SK-N-SH (cell line): ENCODE data around the gene KLHDC9. TPM values are rescaled to one million over a fixed set of nuclear protein-coding genes. Genes with fewer than 3 reads are reported as not detected.

Source experiments
- CTCF ChIA-PET: fragments of 300-600, 350-600 bp; formaldehyde crosslinking; extraction: SDS; loops from one replicate; lab custom pipeline; 2021; lab: Yijun Ruan, JAX
- POLR2A ChIA-PET: fragments of 350-600 bp; sonication (Branson Sonifier 250); formaldehyde crosslinking; extraction: SDS; loops from one replicate; lab custom pipeline; 2020; ENCODE audit warnings: antibody characterized with exemption, inconsistent platforms; lab: Yijun Ruan, JAX
- DNase-seq: peaks from one replicate; pipeline ENCODE4 v3.0.0; 2012
- H2AFZ ChIP-seq: fragments of 200-600 bp; sonication (generic); 2 replicates; pipeline ENCODE4 v1.8.1; 2016; ENCODE audit warnings: antibody characterized with exemption, mild to moderate bottlenecking, low read depth
- H3F3A ChIP-seq: fragments of 200-600 bp; sonication (generic); replicated peaks from 2 replicates; pipeline ENCODE3; 2016; ENCODE audit warnings: antibody characterized with exemption, mild to moderate bottlenecking; ENCODE audit not compliant: insufficient read depth
- H3K27ac ChIP-seq, 2 experiments: fragments of 200-500 bp in 1 of 2; fragments of 200-600 bp in 1 of 2; sonication (Bioruptor generic) in 1 of 2; sonication (generic), shearing (Covaris generic) in 1 of 2; 2 replicates each; pipeline versions ENCODE4 v1.5.1 to v1.6.1; 2014 to 2016; ENCODE audit warnings: low read depth in 2 of 2, inconsistent platforms in 1 of 2, low read length in 1 of 2, mild to moderate bottlenecking in 1 of 2, mixed read lengths in 1 of 2
- H3K27me3 ChIP-seq: fragments of 200-600 bp; sonication (generic), shearing (Covaris generic); 2 replicates; pipeline ENCODE4 v1.6.1; 2016; ENCODE audit warnings: mixed run types; ENCODE audit not compliant: insufficient read depth
- H3K36me3 ChIP-seq, 2 experiments: fragments of 200-500 bp in 1 of 2; fragments of 200-600 bp in 1 of 2; sonication (Bioruptor generic) in 1 of 2; sonication (generic) in 1 of 2; replicated peaks in 1 of 2; 2 replicates each; pipeline versions ENCODE3 to v1.5.1; 2014 to 2016; ENCODE audit warnings: low read length in 1 of 2, mild to moderate bottlenecking in 1 of 2; ENCODE audit not compliant: insufficient read depth in 2 of 2, control insufficient read depth in 1 of 2
- H3K4me1 ChIP-seq, 2 experiments: fragments of 200-500 bp in 1 of 2; fragments of 200-600 bp in 1 of 2; sonication (Bioruptor generic) in 1 of 2; sonication (generic), shearing (Covaris generic) in 1 of 2; 2 replicates each; pipeline versions ENCODE4 v1.5.1 to v1.6.1; 2014 to 2016; ENCODE audit warnings: low read depth in 1 of 2, low read length in 1 of 2, mixed run types in 1 of 2; ENCODE audit not compliant: insufficient read depth in 2 of 2, control insufficient read depth in 1 of 2
- H3K4me2 ChIP-seq: fragments of 200-600 bp; sonication (generic), shearing (Covaris generic); 2 replicates; pipeline ENCODE4 v1.6.1; 2017; ENCODE audit warnings: mixed run types
- H3K4me3 ChIP-seq, 2 experiments: fragments of 200-500 bp in 1 of 2; fragments of 200-600 bp in 1 of 2; sonication (Bioruptor generic) in 1 of 2; sonication (generic), shearing (Covaris generic) in 1 of 2; 2 replicates each; pipeline versions ENCODE4 v1.5.1 to v1.8.1; 2014 to 2016; ENCODE audit warnings: low read depth in 2 of 2, inconsistent platforms in 1 of 2, low read length in 1 of 2, mild to moderate bottlenecking in 1 of 2, mixed read lengths in 1 of 2, moderate library complexity in 1 of 2
- H3K79me2 ChIP-seq: fragments of 200-600 bp; sonication (generic); 2 replicates; pipeline ENCODE4 v1.8.1; 2017; ENCODE audit warnings: mild to moderate bottlenecking; ENCODE audit not compliant: insufficient read depth
- H3K9ac ChIP-seq: fragments of 200-600 bp; sonication (generic); 2 replicates; pipeline ENCODE4 v1.6.1; 2017; ENCODE audit warnings: mixed run types
- H3K9me2 ChIP-seq: fragments of 200-600 bp; sonication (generic); 2 replicates; pipeline ENCODE4 v1.6.1; 2017; ENCODE audit warnings: mixed run types
- H3K9me3 ChIP-seq: fragments of 200-600 bp; sonication (generic); 2 replicates; pipeline ENCODE4 v1.6.1; 2017; ENCODE audit warnings: mixed run types, mild to moderate bottlenecking, moderate library complexity
- H4K20me1 ChIP-seq: fragments of 200-600 bp; sonication (generic); 2 replicates; pipeline ENCODE4 v1.6.1; 2017; ENCODE audit warnings: mild to moderate bottlenecking, mixed run types; ENCODE audit not compliant: insufficient read depth
- EZH2phosphoT487 ChIP-seq: fragments of 200-600 bp; sonication (generic); IDR thresholded peaks from 2 replicates; pipeline ENCODE4 v1.6.1; 2017; ENCODE audit warnings: low read depth, mixed run types, mild to moderate bottlenecking, antibody characterized with exemption, moderate library complexity, borderline replicate concordance
- FOXJ3 ChIP-seq: sonication (generic); formaldehyde crosslinking; IDR thresholded peaks from 2 replicates; pipeline ENCODE4 v1.5.1; 2020; ENCODE audit warnings: mild to moderate bottlenecking, missing genetic modification reagents
- FOXM1 ChIP-seq: IDR thresholded peaks from 2 replicates; pipeline ENCODE4 v1.4.0; 2012; ENCODE audit warnings: low read depth, mild to moderate bottlenecking
- GABPA ChIP-seq: IDR thresholded peaks from 2 replicates; pipeline ENCODE4 v1.4.0; 2012; ENCODE audit warnings: low read depth, mild to moderate bottlenecking
- MXI1 ChIP-seq: IDR thresholded peaks from 2 replicates; pipeline ENCODE4 v1.6.1; 2012; ENCODE audit warnings: mild to moderate bottlenecking, low read depth, low read length, improper control_type of control experiment
- NRF1 ChIP-seq: IDR thresholded peaks from 2 replicates; pipeline ENCODE4 v1.6.1; 2012; ENCODE audit warnings: low read depth, mild to moderate bottlenecking, low read length
- POLR2AphosphoS5 ChIP-seq: IDR thresholded peaks from 2 replicates; pipeline ENCODE4 v1.6.1; 2012; ENCODE audit warnings: low read depth, low read length
- RXRA ChIP-seq: IDR thresholded peaks from 2 replicates; pipeline ENCODE4 v1.4.0; 2012; ENCODE audit warnings: low read depth, mild to moderate bottlenecking, borderline replicate concordance
- SIN3A ChIP-seq: IDR thresholded peaks from 2 replicates; pipeline ENCODE4 v1.6.1; 2012; ENCODE audit warnings: low read depth, mild to moderate bottlenecking, low read length, moderate library complexity, borderline replicate concordance
- TAF1 ChIP-seq: IDR thresholded peaks from 2 replicates; pipeline ENCODE4 v1.6.1; 2012; ENCODE audit warnings: low read depth, mild to moderate bottlenecking, low read length, moderate library complexity, borderline replicate concordance
- TCF12 ChIP-seq: IDR thresholded peaks from 2 replicates; pipeline ENCODE4 v1.4.0; 2012
- TEAD4 ChIP-seq: IDR thresholded peaks from 2 replicates; pipeline ENCODE4 v1.4.0; 2012; ENCODE audit warnings: mild to moderate bottlenecking, borderline replicate concordance; ENCODE audit not compliant: insufficient read depth
- YY1 ChIP-seq: IDR thresholded peaks from 2 replicates; pipeline ENCODE4 v1.4.0; 2012; ENCODE audit warnings: low read depth, mild to moderate bottlenecking
- WGBS: methylation state at CpG from one replicate; pipeline ENCODE4 v1.1.6; 2017; ENCODE audit warnings: low lambda C conversion rate; 5-methylcytosine and 5-hydroxymethylcytosine counted together
- polyA plus RNA-seq, 3 experiments: library from polyadenylated mRNA; depleted of rRNA; stranded (reverse); fragments of >200 nt; gene quantifications; 2 replicates each; pipeline ENCODE4 v1.2.3, GENCODE V29; 2012
- TF ChIP-seq, protein P1 (sequence below): fragments of 150-350 bp; IDR thresholded peaks from 2 replicates; pipeline ENCODE4 v1.6.1; 2017; ENCODE audit warnings: antibody characterized with exemption, low read length, low read depth, borderline replicate concordance
- TF ChIP-seq, protein P2 (sequence below): fragments of 200-600 bp; sonication (generic); IDR thresholded peaks from 2 replicates; pipeline ENCODE4 v1.6.1; 2017; ENCODE audit warnings: antibody characterized with exemption, mild to moderate bottlenecking, moderate library complexity
- TF ChIP-seq, protein P3 (sequence below): IDR thresholded peaks from 2 replicates; pipeline ENCODE4 v1.4.0; 2012; ENCODE audit warnings: low read depth
- TF ChIP-seq, protein P4 (sequence below): fragments of 150-350 bp; IDR thresholded peaks from 2 replicates; pipeline ENCODE4 v1.6.1; 2016; ENCODE audit warnings: mild to moderate bottlenecking, low read depth, low read length
- TF ChIP-seq, protein P5 (sequence below): IDR thresholded peaks from 2 replicates; pipeline ENCODE4 v1.4.0; 2012; ENCODE audit warnings: low read depth, borderline replicate concordance

Gene KLHDC9
- polyA plus RNA-seq, 1 of the 3 experiments (the other 2 are of a cell fraction), result 4.7 TPM

DNA sequence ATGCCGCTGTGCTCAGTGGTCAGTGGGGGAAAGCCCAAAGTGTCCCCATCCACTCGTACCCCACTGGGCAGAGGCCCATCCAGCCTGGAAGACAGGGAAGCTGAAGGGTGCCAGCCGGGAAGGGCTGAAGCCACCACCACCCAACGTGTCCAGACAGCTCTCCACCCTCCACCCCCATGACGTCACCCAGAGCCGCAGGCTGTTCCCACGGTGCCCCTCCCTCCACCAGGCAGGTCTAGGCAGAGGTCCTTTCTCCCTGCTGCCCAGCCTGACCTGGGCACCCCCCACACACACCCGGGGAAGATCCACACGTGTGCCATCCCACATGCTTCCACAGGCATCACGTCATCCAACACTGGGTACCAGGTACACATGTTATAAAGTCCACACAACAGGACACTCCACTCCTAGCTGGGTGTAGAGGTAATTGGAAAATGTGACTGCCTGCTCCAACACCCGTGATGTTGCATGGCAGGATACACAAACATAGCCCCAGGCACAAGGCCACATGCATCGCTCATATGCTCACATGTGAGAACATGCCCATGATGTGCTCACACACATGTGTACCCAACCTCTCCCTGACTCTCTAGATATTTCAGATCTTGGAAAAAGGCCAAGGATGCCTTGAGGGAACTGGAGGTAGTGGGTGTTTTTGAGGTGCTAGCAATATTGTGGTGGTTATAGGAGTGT lies 23.3 kb upstream of the KLHDC9 start:
- Histone ChIP-seq H3K36me3 (no peaks in the 10 kb centered on the region), H3K9me2 (no peaks in the 10 kb centered on the region), H3K4me1 (no peaks in the 10 kb centered on the region), H3K79me2 (no peaks in the 10 kb centered on the region), H4K20me1 (no peaks in the 10 kb centered on the region), H3K27me3 (no peaks in the 10 kb centered on the region), H3K9me3 (no peaks in the 10 kb centered on the region), H2AFZ (no peak overlapping the region), H3K4me2 (no peak overlapping the region), H3F3A (no peaks in the 10 kb centered on the region), H3K9ac (no peak overlapping the region), H3K27ac (no peak overlapping the region), H3K4me3 (no peak overlapping the region)
- CTCF ChIA-PET, result interaction anchor here (0.6 to 22.7 kb wide), 4 partner anchors 10 to 325 kb away, joined by 3 to 198 read pairs (median 3); partner anchors contain the start of gene KLHDC9
- TF ChIP-seq MXI1 (no peak), SIN3A (no peak)
- TF ChIP-seq, protein P1, sequence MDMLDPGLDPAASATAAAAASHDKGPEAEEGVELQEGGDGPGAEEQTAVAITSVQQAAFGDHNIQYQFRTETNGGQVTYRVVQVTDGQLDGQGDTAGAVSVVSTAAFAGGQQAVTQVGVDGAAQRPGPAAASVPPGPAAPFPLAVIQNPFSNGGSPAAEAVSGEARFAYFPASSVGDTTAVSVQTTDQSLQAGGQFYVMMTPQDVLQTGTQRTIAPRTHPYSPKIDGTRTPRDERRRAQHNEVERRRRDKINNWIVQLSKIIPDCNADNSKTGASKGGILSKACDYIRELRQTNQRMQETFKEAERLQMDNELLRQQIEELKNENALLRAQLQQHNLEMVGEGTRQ, result no peak
- TF ChIP-seq, protein P2, sequence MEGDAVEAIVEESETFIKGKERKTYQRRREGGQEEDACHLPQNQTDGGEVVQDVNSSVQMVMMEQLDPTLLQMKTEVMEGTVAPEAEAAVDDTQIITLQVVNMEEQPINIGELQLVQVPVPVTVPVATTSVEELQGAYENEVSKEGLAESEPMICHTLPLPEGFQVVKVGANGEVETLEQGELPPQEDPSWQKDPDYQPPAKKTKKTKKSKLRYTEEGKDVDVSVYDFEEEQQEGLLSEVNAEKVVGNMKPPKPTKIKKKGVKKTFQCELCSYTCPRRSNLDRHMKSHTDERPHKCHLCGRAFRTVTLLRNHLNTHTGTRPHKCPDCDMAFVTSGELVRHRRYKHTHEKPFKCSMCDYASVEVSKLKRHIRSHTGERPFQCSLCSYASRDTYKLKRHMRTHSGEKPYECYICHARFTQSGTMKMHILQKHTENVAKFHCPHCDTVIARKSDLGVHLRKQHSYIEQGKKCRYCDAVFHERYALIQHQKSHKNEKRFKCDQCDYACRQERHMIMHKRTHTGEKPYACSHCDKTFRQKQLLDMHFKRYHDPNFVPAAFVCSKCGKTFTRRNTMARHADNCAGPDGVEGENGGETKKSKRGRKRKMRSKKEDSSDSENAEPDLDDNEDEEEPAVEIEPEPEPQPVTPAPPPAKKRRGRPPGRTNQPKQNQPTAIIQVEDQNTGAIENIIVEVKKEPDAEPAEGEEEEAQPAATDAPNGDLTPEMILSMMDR, result no peak
- 86% methylated on average over 2 of the region's 12 CpGs for WGBS
- POLR2A ChIA-PET, result no interaction called here
- no peak for DNase-seq

DNA sequence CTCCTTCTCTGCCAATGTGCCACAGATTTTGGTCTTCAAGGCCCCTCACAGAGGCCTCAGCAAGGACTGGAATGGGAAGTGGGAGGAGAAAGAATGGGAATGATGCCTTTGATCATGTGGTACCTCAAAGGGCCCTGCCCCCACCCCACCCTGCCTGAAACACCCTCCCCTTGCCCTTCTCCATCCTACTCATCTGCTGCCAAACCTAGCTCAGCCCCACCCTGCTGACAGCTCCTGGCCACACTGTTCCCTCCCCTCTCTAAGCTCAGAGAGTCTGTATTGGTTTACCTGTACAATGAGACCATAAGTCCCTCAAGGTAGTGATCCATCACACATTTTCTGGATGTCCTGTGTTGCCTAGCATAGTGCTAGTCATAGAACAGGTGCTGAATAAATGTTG lies 21.8 kb upstream of the KLHDC9 start:
- H3K9ac ChIP-seq, result no peak overlapping the region
- TF ChIP-seq TAF1 (no peak), POLR2AphosphoS5 (no peak), RXRA (no peak), YY1 (no peak), TEAD4 (no peak), EZH2phosphoT487 (no peak), FOXJ3 (CRISPR knock-in tag) (no peak), FOXM1 (no peak), TCF12 (no peak), NRF1 (no peak), GABPA (no peak), SIN3A (no peak)
- TF ChIP-seq, protein P3, sequence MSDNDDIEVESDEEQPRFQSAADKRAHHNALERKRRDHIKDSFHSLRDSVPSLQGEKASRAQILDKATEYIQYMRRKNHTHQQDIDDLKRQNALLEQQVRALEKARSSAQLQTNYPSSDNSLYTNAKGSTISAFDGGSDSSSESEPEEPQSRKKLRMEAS, result no peak
- TF ChIP-seq, protein P2, result no peak
- TF ChIP-seq, protein P1, result no peak
- TF ChIP-seq, protein P4, sequence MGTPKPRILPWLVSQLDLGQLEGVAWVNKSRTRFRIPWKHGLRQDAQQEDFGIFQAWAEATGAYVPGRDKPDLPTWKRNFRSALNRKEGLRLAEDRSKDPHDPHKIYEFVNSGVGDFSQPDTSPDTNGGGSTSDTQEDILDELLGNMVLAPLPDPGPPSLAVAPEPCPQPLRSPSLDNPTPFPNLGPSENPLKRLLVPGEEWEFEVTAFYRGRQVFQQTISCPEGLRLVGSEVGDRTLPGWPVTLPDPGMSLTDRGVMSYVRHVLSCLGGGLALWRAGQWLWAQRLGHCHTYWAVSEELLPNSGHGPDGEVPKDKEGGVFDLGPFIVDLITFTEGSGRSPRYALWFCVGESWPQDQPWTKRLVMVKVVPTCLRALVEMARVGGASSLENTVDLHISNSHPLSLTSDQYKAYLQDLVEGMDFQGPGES, result no peak
- TF ChIP-seq, protein P5, sequence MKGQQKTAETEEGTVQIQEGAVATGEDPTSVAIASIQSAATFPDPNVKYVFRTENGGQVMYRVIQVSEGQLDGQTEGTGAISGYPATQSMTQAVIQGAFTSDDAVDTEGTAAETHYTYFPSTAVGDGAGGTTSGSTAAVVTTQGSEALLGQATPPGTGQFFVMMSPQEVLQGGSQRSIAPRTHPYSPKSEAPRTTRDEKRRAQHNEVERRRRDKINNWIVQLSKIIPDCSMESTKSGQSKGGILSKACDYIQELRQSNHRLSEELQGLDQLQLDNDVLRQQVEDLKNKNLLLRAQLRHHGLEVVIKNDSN, result no peak
- no peaks in the 10 kb centered on the region for H3K4me1 ChIP-seq
- H3F3A ChIP-seq, result no peaks in the 10 kb centered on the region
- no peak overlapping the region for H2AFZ ChIP-seq
- H3K27ac ChIP-seq, result no peak overlapping the region
- no peaks in the 10 kb centered on the region for H3K79me2 ChIP-seq
- H3K36me3 ChIP-seq, result no peaks in the 10 kb centered on the region
- POLR2A ChIA-PET, result no interaction called here
- no peaks in the 10 kb centered on the region for H3K9me2 ChIP-seq
- no peaks in the 10 kb centered on the region for H4K20me1 ChIP-seq
- no peaks in the 10 kb centered on the region for H3K27me3 ChIP-seq
- DNase-seq, result no peak
- CTCF ChIA-PET, result interaction anchor here (22.7 kb wide), 1 partner anchor 20 kb away, joined by 198 read pairs; the partner anchor contains the start of gene KLHDC9
- H3K4me2 ChIP-seq, result no peak overlapping the region
- no peak overlapping the region for H3K4me3 ChIP-seq
- H3K9me3 ChIP-seq, result no peaks in the 10 kb centered on the region
